NCI-H2196 (cell line): ENCODE measurements around the gene LEFTY1.

Experiments
- DNase-seq: peaks from one replicate; lab custom pipeline; 2025; ENCODE audit not compliant: unreplicated experiment; lab: John Stamatoyannopoulos, UW

The LEFTY1 gene

GRCh38 chr1:225917101-225917500 is 28.2 kb upstream of the LEFTY1 start:
- no peak for DNase-seq

GRCh38 chr1:225915538-225915991 is 26.6 kb upstream of the LEFTY1 start:
- no peak for DNase-seq

GRCh38 chr1:225914947-225915346 is 26.0 kb upstream of the LEFTY1 start:
- DNase-seq, result no peak

GRCh38 chr1:225914391-225914790 is 25.4 kb upstream of the LEFTY1 start:
- DNase-seq, result no peak

GRCh38 chr1:225911191-225912130 is 22.5 kb upstream of the LEFTY1 start:
- DNase-seq, result no peak

- no peak for DNase-seq
Observed at GRCh38 chr1:225909477-225909876, 20.5 kb upstream of the LEFTY1 start.

GRCh38 chr1:225908773-225909172 is 19.8 kb upstream of the LEFTY1 start:
- DNase-seq, result peak; percentile 62

GRCh38 chr1:225908013-225908640 is 19.2 kb upstream of the LEFTY1 start:
- no peak for DNase-seq

GRCh38 chr1:225907341-225907740 is 18.4 kb upstream of the LEFTY1 start:
- no peak for DNase-seq

GRCh38 chr1:225906467-225906866 is 17.5 kb upstream of the LEFTY1 start:
- DNase-seq, result no peak

GRCh38 chr1:225903623-225904022 is 14.7 kb upstream of the LEFTY1 start:
- no peak for DNase-seq

- DNase-seq, result peak; percentile 39
Observed at GRCh38 chr1:225899044-225899925, 10.3 kb upstream of the LEFTY1 start.

- peak; percentile 53 for DNase-seq
Observed at GRCh38 chr1:225897595-225898514, 8.9 kb upstream of the LEFTY1 start.

GRCh38 chr1:225896937-225897549 is 8.1 kb upstream of the LEFTY1 start:
- peak; percentile 59 for DNase-seq

- DNase-seq, result no peak
Observed at GRCh38 chr1:225896494-225896893, 7.5 kb upstream of the LEFTY1 start.

GRCh38 chr1:225892307-225892706 is 3.4 kb upstream of the LEFTY1 start:
- no peak for DNase-seq

GRCh38 chr1:225891229-225891972 is 2.5 kb upstream of the LEFTY1 start:
- no peak for DNase-seq

GRCh38 chr1:225890346-225891228 is 1.6 kb upstream of the LEFTY1 start:
- DNase-seq, result no peak
